H9 (cell line): ENCODE results near the gene ZMPSTE24. TPM values are rescaled to one million over a fixed set of nuclear protein-coding genes. Genes with fewer than 3 reads are reported as not detected.

Experiments
- DNase-seq: peaks from one replicate; pipeline ENCODE4 v3.0.0-alpha.2; 2017
- H2AFZ ChIP-seq: one replicate; pipeline ENCODE4 v1.6.1; 2013; ENCODE audit warnings: mild to moderate bottlenecking, low read length, control low read depth, moderate library complexity
- H2AK5ac ChIP-seq: 2 replicates; pipeline ENCODE4 v1.6.1; 2013; ENCODE audit warnings: low read length, control low read depth, mixed read lengths; ENCODE audit not compliant: insufficient read length
- H2BK120ac ChIP-seq: one replicate; pipeline ENCODE4 v1.6.1; 2013; ENCODE audit warnings: low read depth, mild to moderate bottlenecking, low read length, control low read depth, inconsistent platforms; ENCODE audit not compliant: poor library complexity, severe bottlenecking
- H2BK12ac ChIP-seq: 2 replicates; pipeline ENCODE4 v1.6.1; 2013; ENCODE audit warnings: low read length, control low read depth, mixed read lengths, low read depth; ENCODE audit not compliant: insufficient read length
- H2BK15ac ChIP-seq: 2 replicates; pipeline ENCODE4 v1.6.1; 2013; ENCODE audit warnings: low read depth, low read length, control low read depth
- H2BK20ac ChIP-seq: one replicate; pipeline ENCODE4 v1.6.1; 2013; ENCODE audit warnings: low read depth, mild to moderate bottlenecking, low read length, control low read depth, inconsistent platforms; ENCODE audit not compliant: poor library complexity, severe bottlenecking
- H2BK5ac ChIP-seq: 2 replicates; pipeline ENCODE4 v1.6.1; 2013; ENCODE audit warnings: low read length, control low read depth, mixed read lengths; ENCODE audit not compliant: insufficient read length
- H3K14ac ChIP-seq: 2 replicates; pipeline ENCODE4 v1.6.1; 2013; ENCODE audit warnings: low read length, control low read depth; ENCODE audit not compliant: insufficient read depth
- H3K18ac ChIP-seq: 2 replicates; pipeline ENCODE4 v1.6.1; 2013; ENCODE audit warnings: low read depth, mild to moderate bottlenecking, mixed read lengths, low read length, control low read depth; ENCODE audit not compliant: insufficient read length
- H3K23ac ChIP-seq: 2 replicates; pipeline ENCODE4 v1.6.1; 2013; ENCODE audit warnings: low read length, control low read depth, mixed read lengths, low read depth; ENCODE audit not compliant: insufficient read length
- H3K23me2 ChIP-seq: 2 replicates; pipeline ENCODE4 v1.6.1; 2013; ENCODE audit warnings: low read depth, mild to moderate bottlenecking, mixed read lengths, low read length, control low read depth; ENCODE audit not compliant: insufficient read length, poor library complexity, severe bottlenecking
- H3K27ac ChIP-seq: 2 replicates; pipeline ENCODE4 v1.5.1; 2013; ENCODE audit warnings: low read length, control low read depth, mixed read lengths, low read depth; ENCODE audit not compliant: insufficient read length
- H3K27me3 ChIP-seq: 2 replicates; pipeline ENCODE4 v1.6.1; 2013; ENCODE audit warnings: low read length, control low read depth, inconsistent platforms; ENCODE audit not compliant: insufficient read depth
- H3K4ac ChIP-seq: 2 replicates; pipeline ENCODE4 v1.6.1; 2013; ENCODE audit warnings: low read depth, mild to moderate bottlenecking, control low read depth, inconsistent platforms, low read length, moderate library complexity
- H3K4me1 ChIP-seq: 2 replicates; pipeline ENCODE4 v1.6.1; 2013; ENCODE audit warnings: low read length, control low read depth, inconsistent platforms; ENCODE audit not compliant: insufficient read depth
- H3K4me2 ChIP-seq: 2 replicates; pipeline ENCODE4 v1.6.1; 2013; ENCODE audit warnings: low read length, control low read depth, mixed read lengths; ENCODE audit not compliant: insufficient read length, insufficient read depth
- H3K56ac ChIP-seq: 2 replicates; pipeline ENCODE4 v1.6.1; 2013; ENCODE audit warnings: low read depth, mild to moderate bottlenecking, mixed read lengths, low read length, control low read depth; ENCODE audit not compliant: insufficient read length
- H3K79me1 ChIP-seq: 2 replicates; pipeline ENCODE4 v1.6.1; 2013; ENCODE audit warnings: low read depth, mild to moderate bottlenecking, moderate library complexity, low read length, control low read depth, inconsistent platforms; ENCODE audit not compliant: insufficient read depth, poor library complexity, severe bottlenecking
- H3K79me2 ChIP-seq: 2 replicates; pipeline ENCODE4 v1.6.1; 2013; ENCODE audit warnings: low read length, control low read depth, inconsistent platforms; ENCODE audit not compliant: insufficient read depth
- H3K9ac ChIP-seq: 2 replicates; pipeline ENCODE4 v1.6.1; 2013; ENCODE audit warnings: low read length, control low read depth, mixed read lengths; ENCODE audit not compliant: insufficient read length; ENCODE audit errors: extremely low read depth
- H3K9me3 ChIP-seq: one replicate; pipeline ENCODE4 v1.6.1; 2013; ENCODE audit warnings: low read depth, low read length, inconsistent platforms; ENCODE audit not compliant: control insufficient read depth
- H3T11ph ChIP-seq: one replicate; pipeline ENCODE4 v1.6.1; 2013; ENCODE audit warnings: mild to moderate bottlenecking, low read length, control low read depth, inconsistent platforms
- H4K20me1 ChIP-seq: one replicate; pipeline ENCODE4 v1.6.1; 2013; ENCODE audit not compliant: control insufficient read depth, insufficient read length, insufficient read depth
- H4K5ac ChIP-seq: 2 replicates; pipeline ENCODE4 v1.6.1; 2013; ENCODE audit warnings: low read depth, mild to moderate bottlenecking, mixed read lengths, low read length, control low read depth; ENCODE audit not compliant: insufficient read length
- H4K8ac ChIP-seq: replicated peaks from 2 replicates; pipeline ENCODE4 v1.6.1; 2013; ENCODE audit warnings: low read length, control low read depth, mixed read lengths, low read depth; ENCODE audit not compliant: insufficient read length
- H4K91ac ChIP-seq: 2 replicates; pipeline ENCODE4 v1.6.1; 2013; ENCODE audit warnings: low read depth, mild to moderate bottlenecking, moderate library complexity, mixed read lengths, low read length, control low read depth; ENCODE audit not compliant: insufficient read length
- H3K27ac Mint-ChIP-seq, 3 experiments: 2 replicates in 2 of 3; 3 replicates in 1 of 3; pipeline ENCODE4 v1.8.0; 2020 to 2021; ENCODE audit warnings: mixed read lengths in 3 of 3, mild to moderate bottlenecking in 1 of 3, moderate library complexity in 1 of 3
- H3K27me3 Mint-ChIP-seq: 2 replicates; pipeline ENCODE4 v1.8.0; 2021; ENCODE audit warnings: low read depth, mild to moderate bottlenecking, moderate library complexity, mixed read lengths
- H3K36me3 Mint-ChIP-seq, 3 experiments: 2 replicates in 2 of 3; 3 replicates in 1 of 3; pipeline ENCODE4 v1.8.0; 2020 to 2021; ENCODE audit warnings: low read depth in 3 of 3, mixed read lengths in 3 of 3; ENCODE audit not compliant: insufficient read depth in 1 of 3
- H3K4me1 Mint-ChIP-seq, 2 experiments: 2 replicates each; pipeline ENCODE4 v1.8.0; 2020; ENCODE audit warnings: mixed read lengths in 2 of 2
- H3K4me3 Mint-ChIP-seq, 2 experiments: 2 replicates in 1 of 2; 3 replicates in 1 of 2; pipeline ENCODE4 v1.8.0; 2020 to 2021; ENCODE audit warnings: mild to moderate bottlenecking in 2 of 2, mixed read lengths in 2 of 2, moderate library complexity in 1 of 2
- H3K9me3 Mint-ChIP-seq, 2 experiments: 2 replicates in 1 of 2; 3 replicates in 1 of 2; pipeline ENCODE4 v1.8.0; 2020; ENCODE audit warnings: mild to moderate bottlenecking in 2 of 2, mixed read lengths in 2 of 2, moderate library complexity in 1 of 2
- WGBS: extraction: QIAGEN DNeasy Blood & Tissue Kit; methylation state at CpG from one replicate; pipeline ENCODE4 v1.1.7; 2013; ENCODE audit warnings: missing lambda C conversion rate, low lambda C conversion rate, mixed read lengths; ENCODE audit not compliant: insufficient read length; ENCODE audit errors: extremely low coverage; 5-methylcytosine and 5-hydroxymethylcytosine counted together
- total RNA-seq: library from RNA; stranded (reverse); gene quantifications from 2 replicates; pipeline ENCODE4 v1.2.1, GENCODE V29; 2021
- TF ChIP-seq, protein P1 (sequence below): fragments of 200-600 bp; sonication (generic); conservative IDR thresholded peaks from 3 replicates; pipeline ENCODE4 v1.8.0; 2021; ENCODE audit warnings: antibody characterized with exemption, mild to moderate bottlenecking

ZMPSTE24 gene
- total RNA-seq, 1 experiment from 2014 or later = 47.6 TPM

DNA sequence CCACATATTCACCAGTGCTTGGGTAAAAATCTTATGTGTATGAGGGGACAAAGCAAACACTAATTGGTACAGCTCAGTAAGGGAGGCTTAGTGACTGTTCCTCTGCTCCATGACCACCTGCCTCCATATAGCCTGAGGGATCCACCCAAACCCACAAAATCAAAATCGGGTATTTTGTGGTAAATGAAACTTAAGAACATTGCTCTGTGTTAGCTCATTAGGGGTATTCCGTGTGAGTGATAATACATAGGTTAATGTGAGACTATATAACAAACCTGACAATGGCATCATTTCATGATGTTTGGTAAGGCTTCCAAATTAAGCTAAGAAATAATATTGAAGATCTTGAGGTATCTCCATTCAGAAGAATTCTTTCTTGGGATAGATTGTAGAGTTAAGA is 33.3 kb downstream of the ZMPSTE24 start:
- H3K23me2 ChIP-seq = no peaks in the 10 kb centered on the region
- TF ChIP-seq, protein P1, sequence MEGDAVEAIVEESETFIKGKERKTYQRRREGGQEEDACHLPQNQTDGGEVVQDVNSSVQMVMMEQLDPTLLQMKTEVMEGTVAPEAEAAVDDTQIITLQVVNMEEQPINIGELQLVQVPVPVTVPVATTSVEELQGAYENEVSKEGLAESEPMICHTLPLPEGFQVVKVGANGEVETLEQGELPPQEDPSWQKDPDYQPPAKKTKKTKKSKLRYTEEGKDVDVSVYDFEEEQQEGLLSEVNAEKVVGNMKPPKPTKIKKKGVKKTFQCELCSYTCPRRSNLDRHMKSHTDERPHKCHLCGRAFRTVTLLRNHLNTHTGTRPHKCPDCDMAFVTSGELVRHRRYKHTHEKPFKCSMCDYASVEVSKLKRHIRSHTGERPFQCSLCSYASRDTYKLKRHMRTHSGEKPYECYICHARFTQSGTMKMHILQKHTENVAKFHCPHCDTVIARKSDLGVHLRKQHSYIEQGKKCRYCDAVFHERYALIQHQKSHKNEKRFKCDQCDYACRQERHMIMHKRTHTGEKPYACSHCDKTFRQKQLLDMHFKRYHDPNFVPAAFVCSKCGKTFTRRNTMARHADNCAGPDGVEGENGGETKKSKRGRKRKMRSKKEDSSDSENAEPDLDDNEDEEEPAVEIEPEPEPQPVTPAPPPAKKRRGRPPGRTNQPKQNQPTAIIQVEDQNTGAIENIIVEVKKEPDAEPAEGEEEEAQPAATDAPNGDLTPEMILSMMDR = no peak
- no peak overlapping the region for H4K5ac ChIP-seq
- Mint-ChIP-seq H3K36me3 (peaks cover 24 to 56% (median 52%) of the 10 kb centered on the region in 3 experiments), H3K9me3 (no peaks in the 10 kb centered on the region), H3K4me3 (no peak overlapping the region), H3K4me1 (peaks cover 11 to 14% of the 10 kb centered on the region in 2 experiments), H3K27ac (no peak overlapping the region), H3K27me3 (no peaks in the 10 kb centered on the region)
- DNase-seq = no peak
- no peak overlapping the region for H4K91ac ChIP-seq
- H2BK120ac ChIP-seq = no peak overlapping the region
- no peak overlapping the region for H2BK20ac ChIP-seq
- WGBS = no CpG with 5 or more reads among the region's 2 CpGs
- no peaks in the 10 kb centered on the region for H3K27me3 ChIP-seq
- H3K79me1 ChIP-seq = no peaks in the 10 kb centered on the region
- no peak overlapping the region for H3K23ac ChIP-seq
- no peak overlapping the region for H2BK15ac ChIP-seq
- no peak overlapping the region for H3K4me2 ChIP-seq
- H2BK12ac ChIP-seq = no peak overlapping the region
- H3K27ac ChIP-seq = no peak overlapping the region
- H3T11ph ChIP-seq = no peak overlapping the region
- H3K9ac ChIP-seq = no peak overlapping the region
- no peak overlapping the region for H3K56ac ChIP-seq
- no peak overlapping the region for H3K14ac ChIP-seq
- H2AFZ ChIP-seq = no peak overlapping the region
- no peak overlapping the region for H4K8ac ChIP-seq
- H3K79me2 ChIP-seq = no peaks in the 10 kb centered on the region
- H3K4ac ChIP-seq = no peak overlapping the region
- no peaks in the 10 kb centered on the region for H3K9me3 ChIP-seq
- H4K20me1 ChIP-seq = no peaks in the 10 kb centered on the region
- H3K4me1 ChIP-seq = no peaks in the 10 kb centered on the region
- no peak overlapping the region for H2AK5ac ChIP-seq
- no peak overlapping the region for H3K18ac ChIP-seq
- no peak overlapping the region for H2BK5ac ChIP-seq
